Progenitor cell of endocrine pancreas (in vitro differentiated cells): ENCODE measurements around the gene PRKAR1B. TPM values are rescaled to one million over a fixed set of nuclear protein-coding genes. Genes with fewer than 3 reads are reported as not detected.

Experiments used
- DNase-seq: peaks from one replicate; pipeline ENCODE4 v3.0.0; 2021; ENCODE audit warnings: low spot score; ENCODE audit not compliant: unreplicated experiment
- H3K27ac Mint-ChIP-seq: 2 replicates; pipeline ENCODE4 v1.8.0; 2021; ENCODE audit warnings: mild to moderate bottlenecking, moderate library complexity, mixed read lengths
- H3K27me3 Mint-ChIP-seq: 2 replicates; pipeline ENCODE4 v1.8.0; 2021; ENCODE audit warnings: mixed read lengths
- H3K36me3 Mint-ChIP-seq: 2 replicates; pipeline ENCODE4 v1.8.0; 2022; ENCODE audit warnings: mixed read lengths; ENCODE audit not compliant: insufficient read depth
- H3K4me1 Mint-ChIP-seq: 2 replicates; pipeline ENCODE4 v1.8.0; 2021; ENCODE audit warnings: low read depth, mixed read lengths
- H3K4me3 Mint-ChIP-seq: 2 replicates; pipeline ENCODE4 v1.8.0; 2021; ENCODE audit warnings: low read depth, mild to moderate bottlenecking, moderate library complexity, mixed read lengths
- H3K9me3 Mint-ChIP-seq: 2 replicates; pipeline ENCODE4 v1.8.0; 2021; ENCODE audit warnings: low read depth, mixed read lengths
- CTCF ChIP-seq: fragments of 200-600 bp; sonication (generic); IDR thresholded peaks from one replicate; pipeline ENCODE4 v1.5.0; 2021; ENCODE audit warnings: antibody characterized with exemption, mild to moderate bottlenecking; ENCODE audit not compliant: unreplicated experiment
- total RNA-seq: library from RNA; stranded (reverse); gene quantifications from 2 replicates; pipeline ENCODE4 v1.2.1, GENCODE V29; 2021

The PRKAR1B gene
- total RNA-seq, 1 donor from 2014 or later = 54.2 TPM

- Mint-ChIP-seq H3K9me3 (peaks cover 6% of the 10 kb centered on the region), H3K4me3 (no peak overlapping the region), H3K27ac (no peak overlapping the region), H3K36me3 (peaks cover 11% of the 10 kb centered on the region), H3K27me3 (no peaks in the 10 kb centered on the region), H3K4me1 (no peaks in the 10 kb centered on the region)
- no peak for DNase-seq
- no peak for TF ChIP-seq CTCF
These were observed 80.1 kb downstream of the PRKAR1B start for GRCh38 chr7:646951-647350.

- Mint-ChIP-seq H3K27me3 (no peaks in the 10 kb centered on the region), H3K9me3 (peaks cover 7% of the 10 kb centered on the region), H3K4me1 (no peaks in the 10 kb centered on the region), H3K36me3 (peaks cover 13% of the 10 kb centered on the region), H3K27ac (no peak overlapping the region), H3K4me3 (no peak overlapping the region)
- TF ChIP-seq CTCF = no peak
- DNase-seq = no peak
These were observed 80.6 kb downstream of the PRKAR1B start for GRCh38 chr7:646487-646886.

- no peak for TF ChIP-seq CTCF
- H3K9me3 Mint-ChIP-seq = peaks cover 10% of the 10 kb centered on the region
- peaks cover 17% of the 10 kb centered on the region for H3K36me3 Mint-ChIP-seq
- no peak overlapping the region for H3K4me3 Mint-ChIP-seq
- H3K4me1 Mint-ChIP-seq = no peaks in the 10 kb centered on the region
- DNase-seq = no peak
- no peak overlapping the region for H3K27ac Mint-ChIP-seq
- H3K27me3 Mint-ChIP-seq = no peaks in the 10 kb centered on the region
These were observed 81.5 kb downstream of the PRKAR1B start for GRCh38 chr7:645606-646005.

- H3K27ac Mint-ChIP-seq = no peak overlapping the region
- peaks cover 19% of the 10 kb centered on the region for H3K36me3 Mint-ChIP-seq
These were observed 82.4 kb downstream of the PRKAR1B start for GRCh38 chr7:644381-645305.

GRCh38 chr7:641966-642365 lies 85.1 kb downstream of the PRKAR1B start:
- Mint-ChIP-seq H3K4me3 (no peak overlapping the region), H3K9me3 (peaks cover 10% of the 10 kb centered on the region), H3K27ac (no peak overlapping the region), H3K36me3 (peaks cover 17% of the 10 kb centered on the region), H3K27me3 (no peaks in the 10 kb centered on the region), H3K4me1 (no peaks in the 10 kb centered on the region)
- no peak for DNase-seq
- TF ChIP-seq CTCF = no peak

More at GRCh38 chr7:644381-645305, 82.4 kb downstream of the PRKAR1B start:
- Mint-ChIP-seq H3K4me3 (no peak overlapping the region), H3K9me3 (peaks cover 10% of the 10 kb centered on the region), H3K27me3 (no peaks in the 10 kb centered on the region), H3K4me1 (no peaks in the 10 kb centered on the region)
- no peak for TF ChIP-seq CTCF
- no peak for DNase-seq
